Karpas-422 (cell line): ENCODE results near the gene FAM13A. TPM values are rescaled to one million over a fixed set of nuclear protein-coding genes. Genes with fewer than 3 reads are reported as not detected.
"Not testable (repeated sequence)": the region's sequence is repeated elsewhere in the genome, so short reads cannot be mapped to it uniquely, and the experiment has no call there.

ENCODE experiments used
- DNase-seq: peaks from one replicate; pipeline ENCODE4 v3.0.0-alpha.2; 2015
- H2AFZ ChIP-seq: fragments of 200-600 bp; sonication (generic); 2 replicates; pipeline ENCODE4 v1.6.1; 2014; ENCODE audit warnings: antibody characterized with exemption, low read length, mixed read lengths
- H3K27ac ChIP-seq: fragments of 200-600 bp; sonication (generic); 2 replicates; pipeline ENCODE4 v1.5.1; 2014; ENCODE audit warnings: mild to moderate bottlenecking, low read length, moderate library complexity
- H3K27me3 ChIP-seq: fragments of 200-600 bp; sonication (generic); 2 replicates; pipeline ENCODE4 v1.6.1; 2014; ENCODE audit warnings: low read length, mixed read lengths
- H3K36me3 ChIP-seq: fragments of 200-600 bp; sonication (generic); 2 replicates; pipeline ENCODE4 v1.6.1; 2014; ENCODE audit warnings: low read length, mixed read lengths; ENCODE audit not compliant: insufficient read depth
- H3K4me1 ChIP-seq: fragments of 200-600 bp; sonication (generic); 2 replicates; pipeline ENCODE4 v1.6.1; 2014; ENCODE audit warnings: mild to moderate bottlenecking, low read length, mixed read lengths
- H3K4me2 ChIP-seq: fragments of 200-600 bp; sonication (generic); 2 replicates; pipeline ENCODE4 v1.6.1; 2014; ENCODE audit warnings: low read length, low read depth, mild to moderate bottlenecking; ENCODE audit not compliant: poor library complexity, severe bottlenecking
- H3K4me3 ChIP-seq: fragments of 200-600 bp; sonication (generic); 2 replicates; pipeline ENCODE4 v1.5.1; 2014; ENCODE audit warnings: mild to moderate bottlenecking, antibody characterized with exemption, low read length, mixed read lengths
- H3K79me2 ChIP-seq: fragments of 200-600 bp; sonication (generic); 2 replicates; pipeline ENCODE4 v1.6.1; 2014; ENCODE audit warnings: mild to moderate bottlenecking, low read length, mixed read lengths
- H3K9ac ChIP-seq: fragments of 200-600 bp; sonication (generic); 2 replicates; pipeline ENCODE4 v1.6.0; 2014; ENCODE audit warnings: low read length
- H3K9me2 ChIP-seq: fragments of 200-600 bp; sonication (generic), shearing (Covaris generic); replicated peaks from 2 replicates; pipeline ENCODE4 v1.6.0; 2014; ENCODE audit warnings: mild to moderate bottlenecking, low read length, moderate library complexity; ENCODE audit not compliant: insufficient read depth
- H3K9me3 ChIP-seq: fragments of 300-700, 200-600 bp; sonication (generic); 2 replicates; pipeline ENCODE4 v1.6.1; 2014; ENCODE audit warnings: low read length, mixed read lengths
- H4K20me1 ChIP-seq: fragments of 200-600 bp; sonication (generic); 2 replicates; pipeline ENCODE4 v1.6.1; 2014; ENCODE audit warnings: mild to moderate bottlenecking, antibody characterized with exemption, low read length, low read depth; ENCODE audit not compliant: insufficient read depth
- total RNA-seq: library from RNA; depleted of rRNA; stranded (reverse); fragments of >200 nt; shearing (Covaris generic); gene quantifications from 2 replicates; pipeline ENCODE4 v1.2.3, GENCODE V29; 2014; ENCODE audit warnings: low replicate concordance

The FAM13A gene
- total RNA-seq, 1 experiment from 2014 or later, result 0.30 TPM

- Histone ChIP-seq H3K27me3 (no peaks in the 10 kb centered on the region), H2AFZ (no peak overlapping the region), H3K9ac (no peak overlapping the region), H3K27ac (no peak overlapping the region), H3K36me3 (no peaks in the 10 kb centered on the region), H4K20me1 (no peaks in the 10 kb centered on the region), H3K4me1 (no peaks in the 10 kb centered on the region), H3K9me3 (no peaks in the 10 kb centered on the region), H3K4me3 (no peak overlapping the region), H3K4me2 (no peak overlapping the region), H3K9me2 (no peaks in the 10 kb centered on the region), H3K79me2 (no peaks in the 10 kb centered on the region)
- no peak for DNase-seq
These were observed 55.1 kb downstream of the FAM13A start for GRCh38 chr4:89001647-89002445.

GRCh38 chr4:89000844-89001360, 56.1 kb downstream of the FAM13A start:
- no peaks in the 10 kb centered on the region for H3K79me2 ChIP-seq
- no peaks in the 10 kb centered on the region for H4K20me1 ChIP-seq
- H3K36me3 ChIP-seq, result no peaks in the 10 kb centered on the region
- no peak for DNase-seq
- H3K9me2 ChIP-seq, result no peaks in the 10 kb centered on the region
- H3K9ac ChIP-seq, result no peak overlapping the region
- no peaks in the 10 kb centered on the region for H3K4me1 ChIP-seq
- H3K4me3 ChIP-seq, result no peak overlapping the region
- H2AFZ ChIP-seq, result no peak overlapping the region
- H3K27ac ChIP-seq, result no peak overlapping the region
- no peak overlapping the region for H3K4me2 ChIP-seq
- H3K27me3 ChIP-seq, result no peaks in the 10 kb centered on the region
- no peaks in the 10 kb centered on the region for H3K9me3 ChIP-seq

- DNase-seq, result no peak
- Histone ChIP-seq H4K20me1 (no peaks in the 10 kb centered on the region), H3K9ac (no peak overlapping the region), H3K27me3 (no peaks in the 10 kb centered on the region), H3K36me3 (no peaks in the 10 kb centered on the region), H3K4me1 (no peaks in the 10 kb centered on the region), H3K4me3 (no peak overlapping the region), H3K27ac (no peak overlapping the region), H3K9me2 (no peaks in the 10 kb centered on the region), H3K79me2 (no peaks in the 10 kb centered on the region), H3K9me3 (no peaks in the 10 kb centered on the region), H3K4me2 (no peak overlapping the region), H2AFZ (no peak overlapping the region)
These were observed 56.6 kb downstream of the FAM13A start for GRCh38 chr4:89000382-89000781.

- no peak overlapping the region for H3K4me3 ChIP-seq
- H3K27ac ChIP-seq, result no peak overlapping the region
- no peaks in the 10 kb centered on the region for H4K20me1 ChIP-seq
- H3K36me3 ChIP-seq, result no peaks in the 10 kb centered on the region
- no peaks in the 10 kb centered on the region for H3K27me3 ChIP-seq
- H3K4me1 ChIP-seq, result no peaks in the 10 kb centered on the region
- H3K9ac ChIP-seq, result no peak overlapping the region
- H3K9me2 ChIP-seq, result no peaks in the 10 kb centered on the region
- no peaks in the 10 kb centered on the region for H3K9me3 ChIP-seq
- no peak overlapping the region for H3K4me2 ChIP-seq
- H2AFZ ChIP-seq, result no peak overlapping the region
- DNase-seq, result no peak
- H3K79me2 ChIP-seq, result no peaks in the 10 kb centered on the region
These were observed 57.5 kb downstream of the FAM13A start for GRCh38 chr4:88999392-88999930.

- H3K27ac ChIP-seq, result no peak overlapping the region
- H3K4me3 ChIP-seq, result no peak overlapping the region
- H3K9me2 ChIP-seq, result no peaks in the 10 kb centered on the region
- H4K20me1 ChIP-seq, result no peaks in the 10 kb centered on the region
- no peaks in the 10 kb centered on the region for H3K9me3 ChIP-seq
- no peaks in the 10 kb centered on the region for H3K27me3 ChIP-seq
- H3K36me3 ChIP-seq, result no peaks in the 10 kb centered on the region
- DNase-seq, result no peak
- H3K4me1 ChIP-seq, result no peaks in the 10 kb centered on the region
- H3K9ac ChIP-seq, result no peak overlapping the region
- H3K79me2 ChIP-seq, result no peaks in the 10 kb centered on the region
- H3K4me2 ChIP-seq, result no peak overlapping the region
- no peak overlapping the region for H2AFZ ChIP-seq
These were observed 58.1 kb downstream of the FAM13A start for GRCh38 chr4:88998891-88999290.

- DNase-seq, result no peak
- Histone ChIP-seq H3K27ac (no peak overlapping the region), H3K9me3 (no peaks in the 10 kb centered on the region), H3K9ac (no peak overlapping the region), H3K79me2 (no peaks in the 10 kb centered on the region), H2AFZ (no peak overlapping the region), H3K36me3 (no peaks in the 10 kb centered on the region), H3K4me2 (no peak overlapping the region), H3K4me1 (no peaks in the 10 kb centered on the region), H4K20me1 (no peaks in the 10 kb centered on the region), H3K27me3 (no peaks in the 10 kb centered on the region), H3K9me2 (no peaks in the 10 kb centered on the region), H3K4me3 (no peak overlapping the region)
These were observed 59.0 kb downstream of the FAM13A start for GRCh38 chr4:88998001-88998400.

GRCh38 chr4:88995874-88996273, 61.1 kb downstream of the FAM13A start:
- Histone ChIP-seq H3K9ac (no peak overlapping the region), H3K4me2 (no peak overlapping the region), H3K27ac (no peak overlapping the region), H3K36me3 (no peaks in the 10 kb centered on the region), H3K9me2 (no peaks in the 10 kb centered on the region), H3K9me3 (no peaks in the 10 kb centered on the region), H3K27me3 (no peaks in the 10 kb centered on the region), H2AFZ (no peak overlapping the region), H4K20me1 (no peaks in the 10 kb centered on the region), H3K79me2 (no peaks in the 10 kb centered on the region), H3K4me1 (no peaks in the 10 kb centered on the region), H3K4me3 (no peak overlapping the region)
- no peak for DNase-seq

GRCh38 chr4:88995257-88995656, 61.7 kb downstream of the FAM13A start:
- not testable (repeated sequence) for H2AFZ ChIP-seq, H4K20me1 ChIP-seq, H3K27me3 ChIP-seq, H3K4me3 ChIP-seq, H3K9me3 ChIP-seq, H3K36me3 ChIP-seq, H3K9me2 ChIP-seq, DNase-seq, H3K9ac ChIP-seq, H3K4me2 ChIP-seq, H3K79me2 ChIP-seq, H3K4me1 ChIP-seq, H3K27ac ChIP-seq
